ENCODE results near the gene ZNF675. TPM values are rescaled to one million over a fixed set of nuclear protein-coding genes. Genes with fewer than 3 reads are reported as not detected.
"Not testable (repeated sequence)": the region's sequence is repeated elsewhere in the genome, so short reads cannot be mapped to it uniquely, and the experiment has no call there.

ZNF675 gene
- total and polyA plus RNA-seq, 10 of the 15 experiments (the other 5 are each of a cell fraction or from before 2014, with no cell fraction given), result 7.4 to 19.8 (median 12.0) TPM

GRCh38 chr19:23673132-23673531 lies 13.9 kb downstream of the ZNF675 start:
- no peaks in the 10 kb centered on the region for H4K20me1 ChIP-seq (ENCODE audit: control insufficient read depth, insufficient read depth)
- H3K27me3 ChIP-seq (replicated peaks in 1 of 2; ENCODE audit: control insufficient read depth in 2 of 2, insufficient read depth in 2 of 2, low read length in 1 of 2), result no peaks in the 10 kb centered on the region
- peaks cover 23% of the 10 kb centered on the region for H3K9me3 ChIP-seq (replicated peaks; ENCODE audit: control insufficient read depth, insufficient read depth, low read length)
- FAIRE-seq, result no peak
- no peaks in the 10 kb centered on the region for H3K4me1 ChIP-seq (ENCODE audit: control insufficient read depth, insufficient read depth, low read length)
- POLR2A ChIA-PET, result no interaction called here
- in situ Hi-C loops (cut with MboI), result no loop called here
- DNase-seq (ENCODE audit: low read depth, low spot score), result no peak
- H3K36me3 ChIP-seq (ENCODE audit: control insufficient read depth in 2 of 2, insufficient read depth in 2 of 2, low read length in 1 of 2), result 0 out of 4 replicates have a peak, but pooled peaks cover 0 to 3% of the 10 kb centered on the region in 2 experiments
- RAD21 ChIA-PET (ENCODE audit: unreplicated experiment), result no interaction called here
- WGBS (ENCODE audit: insufficient coverage, insufficient replicate concordance, low lambda C conversion rate, missing lambda C conversion rate), result 100% methylated on average over 2 of the region's 2 CpGs
- CTCF ChIA-PET, result no interaction called here
- H3K4me3 ChIP-seq, result no peak overlapping the region
- BruUV-seq (replicated peaks), result no TSS peak
- no peak overlapping the region for H3K9ac ChIP-seq (ENCODE audit: control insufficient read depth, insufficient read depth, low read length)
- H3K4me2 ChIP-seq (ENCODE audit: control insufficient read depth, insufficient read depth), result no peak overlapping the region
- no peak overlapping the region for H3K27ac ChIP-seq (ENCODE audit: control insufficient read depth, insufficient read depth)
- peaks cover 3% of the 10 kb centered on the region for H3K79me2 ChIP-seq (ENCODE audit: control insufficient read depth, insufficient read depth, low read length)
- no peak for ATAC-seq
- intact Hi-C loops (cut with micrococcal nuclease; ENCODE audit: unreplicated experiment), result no loop called here
- TF ChIP-seq KAT2A (conservative IDR thresholded peaks at IDR 0.05; ENCODE audit: control insufficient read depth, low read depth, low read length) (no peak), ZNF687 (IDR thresholded peaks at IDR 0.05) (no peak), MEF2B (IDR thresholded peaks at IDR 0.05; ENCODE audit: partially characterized antibody, poor library complexity, severe bottlenecking) (no peak), ZBTB40 (IDR thresholded peaks at IDR 0.05; ENCODE audit: borderline replicate concordance) (no peak), TAF1 (IDR thresholded peaks at IDR 0.05; ENCODE audit: borderline replicate concordance, low read depth, low read length) (no peak), ETV6 (conservative IDR thresholded peaks at IDR 0.05 in 1 of 2, IDR thresholded peaks at IDR 0.05 in 1 of 2; ENCODE audit: borderline replicate concordance in 1 of 2, low read depth in 1 of 2) (no peak)
- H2AFZ ChIP-seq (ENCODE audit: control insufficient read depth, low read depth, low read length), result no peak overlapping the region
- SMC1A ChIA-PET (ENCODE audit: uncharacterized antibody, unreplicated experiment), result no interaction called here

GRCh38 chr19:23668606-23669005 lies 18.4 kb downstream of the ZNF675 start:
- in situ Hi-C loops (cut with MboI); FAIRE-seq; H3K27ac ChIP-seq (ENCODE audit: control insufficient read depth, insufficient read depth); DNase-seq (ENCODE audit: low read depth, low spot score); BruUV-seq (replicated peaks); H3K4me1 ChIP-seq (ENCODE audit: control insufficient read depth, insufficient read depth, low read length); RAD21 ChIA-PET (ENCODE audit: unreplicated experiment); H4K20me1 ChIP-seq (ENCODE audit: control insufficient read depth, insufficient read depth); H3K4me2 ChIP-seq (ENCODE audit: control insufficient read depth, insufficient read depth); H3K4me3 ChIP-seq; intact Hi-C loops (cut with micrococcal nuclease; ENCODE audit: unreplicated experiment); H3K9ac ChIP-seq (ENCODE audit: control insufficient read depth, insufficient read depth, low read length); POLR2A ChIA-PET; SMC1A ChIA-PET (ENCODE audit: uncharacterized antibody, unreplicated experiment); ATAC-seq; H2AFZ ChIP-seq (ENCODE audit: control insufficient read depth, low read depth, low read length); H3K79me2 ChIP-seq (ENCODE audit: control insufficient read depth, insufficient read depth, low read length); CTCF ChIA-PET; H3K27me3 ChIP-seq (replicated peaks in 1 of 2; ENCODE audit: control insufficient read depth in 2 of 2, insufficient read depth in 2 of 2, low read length in 1 of 2); H3K36me3 ChIP-seq (ENCODE audit: control insufficient read depth in 2 of 2, insufficient read depth in 2 of 2, low read length in 1 of 2): not testable (repeated sequence)
- peaks cover 22% of the 10 kb centered on the region for H3K9me3 ChIP-seq (replicated peaks; ENCODE audit: control insufficient read depth, insufficient read depth, low read length)
- 95% methylated on average over 13 of the region's 32 CpGs for WGBS (ENCODE audit: insufficient coverage, insufficient replicate concordance, low lambda C conversion rate, missing lambda C conversion rate)

All from GM12878 (cell line).